Mammary epithelial cell (primary cell): ENCODE measurements around the gene CHAT.

Source experiments
- CTCF ChIP-seq, 2 donors: IDR thresholded peaks in 1 of 2; conservative IDR thresholded peaks in 1 of 2; 2 replicates each; pipeline ENCODE4 v1.5.1; 2011 to 2012; ENCODE audit warnings: inconsistent platforms in 2 of 2, low read length in 2 of 2, mild to moderate bottlenecking in 2 of 2, control low read depth in 1 of 2, low read depth in 1 of 2; ENCODE audit not compliant: insufficient read depth in 1 of 2; ENCODE audit errors: extremely low read depth in 1 of 2
- EZH2 ChIP-seq: IDR thresholded peaks from 2 replicates; pipeline ENCODE4 v1.6.1; 2012; ENCODE audit warnings: low read length, inconsistent platforms, borderline replicate concordance

- TF ChIP-seq CTCF (conservative IDR thresholded peaks at IDR 0.05 in 1 of 2, IDR thresholded peaks at IDR 0.05 in 1 of 2; ENCODE audit: extremely low read depth in 1 of 2, insufficient read depth in 1 of 2, low read depth in 1 of 2, low read length in 2 of 2) (no peak), EZH2 (no peak)
Observed at GRCh38 chr10:49568235-49568634, 45.6 kb upstream of the CHAT start.
